Gastroesophageal sphincter (tissue), 3 donors: ENCODE results near the gene MYOF.

Experiments
- EP300 ChIP-seq: sonication (generic); formaldehyde crosslinking; IDR thresholded peaks from one replicate; pipeline ENCODE4 v1.6.1; 2017; ENCODE audit warnings: antibody characterized with exemption, mild to moderate bottlenecking
- POLR2A ChIP-seq, 2 donors: fragments of 450-650 bp; IDR thresholded peaks; one replicate each; pipeline ENCODE4 v1.6.1; 2017; ENCODE audit warnings: antibody characterized with exemption in 2 of 2, mild to moderate bottlenecking in 2 of 2, moderate library complexity in 1 of 2
- POLR2AphosphoS5 ChIP-seq: sonication (generic); formaldehyde crosslinking; IDR thresholded peaks from one replicate; pipeline ENCODE4 v1.6.1; 2017; ENCODE audit warnings: antibody characterized with exemption
- TF ChIP-seq, protein P1 (sequence below), 4 experiments: fragments of 200-600 bp in 2 of 4; fragments of 450-650 bp in 2 of 4; sonication (generic) in 1 of 4; IDR thresholded peaks; one replicate each; pipeline ENCODE4 v1.5.1; 2017 to 2019; ENCODE audit warnings: antibody characterized with exemption in 4 of 4, mild to moderate bottlenecking in 2 of 4, moderate library complexity in 2 of 4

DNA sequence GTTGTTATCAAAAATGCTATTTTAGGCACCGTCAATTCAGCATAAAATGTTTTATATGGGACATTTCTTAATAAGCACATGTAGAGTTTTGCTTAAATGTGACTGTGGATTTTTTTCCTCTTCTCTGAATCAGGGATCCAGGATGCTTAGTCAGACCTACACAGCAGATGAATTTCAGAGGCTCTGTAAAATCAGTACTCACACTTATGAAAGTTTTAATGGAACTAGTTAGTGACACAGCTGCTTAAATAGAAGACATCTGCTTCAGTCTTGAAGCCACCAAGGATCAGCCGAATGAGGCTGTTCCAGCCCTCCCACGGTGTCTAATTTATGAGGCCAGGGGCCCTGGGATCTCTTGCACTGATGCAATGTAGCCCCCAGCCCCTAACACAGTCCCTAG lies 136.0 kb downstream of the MYOF start:
- TF ChIP-seq POLR2AphosphoS5 = no peak
- TF ChIP-seq, protein P1, sequence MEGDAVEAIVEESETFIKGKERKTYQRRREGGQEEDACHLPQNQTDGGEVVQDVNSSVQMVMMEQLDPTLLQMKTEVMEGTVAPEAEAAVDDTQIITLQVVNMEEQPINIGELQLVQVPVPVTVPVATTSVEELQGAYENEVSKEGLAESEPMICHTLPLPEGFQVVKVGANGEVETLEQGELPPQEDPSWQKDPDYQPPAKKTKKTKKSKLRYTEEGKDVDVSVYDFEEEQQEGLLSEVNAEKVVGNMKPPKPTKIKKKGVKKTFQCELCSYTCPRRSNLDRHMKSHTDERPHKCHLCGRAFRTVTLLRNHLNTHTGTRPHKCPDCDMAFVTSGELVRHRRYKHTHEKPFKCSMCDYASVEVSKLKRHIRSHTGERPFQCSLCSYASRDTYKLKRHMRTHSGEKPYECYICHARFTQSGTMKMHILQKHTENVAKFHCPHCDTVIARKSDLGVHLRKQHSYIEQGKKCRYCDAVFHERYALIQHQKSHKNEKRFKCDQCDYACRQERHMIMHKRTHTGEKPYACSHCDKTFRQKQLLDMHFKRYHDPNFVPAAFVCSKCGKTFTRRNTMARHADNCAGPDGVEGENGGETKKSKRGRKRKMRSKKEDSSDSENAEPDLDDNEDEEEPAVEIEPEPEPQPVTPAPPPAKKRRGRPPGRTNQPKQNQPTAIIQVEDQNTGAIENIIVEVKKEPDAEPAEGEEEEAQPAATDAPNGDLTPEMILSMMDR (IDR thresholded peaks at IDR 0.05) = no peak
- TF ChIP-seq EP300 = no peak
- no peak for TF ChIP-seq POLR2A (IDR thresholded peaks at IDR 0.05)
